K562 (cell line): ENCODE results near the gene SAMD4A.

Experiments
- ATF3 ChIP-seq, 2 experiments: fragments of 450-650 bp in 1 of 2; sonication (generic) in 1 of 2; formaldehyde crosslinking in 1 of 2; IDR thresholded peaks in 1 of 2; conservative IDR thresholded peaks in 1 of 2; 2 replicates each; pipeline versions ENCODE4 v1.6.1 to v1.8.1; 2016 to 2023; ENCODE audit warnings: mild to moderate bottlenecking in 2 of 2, moderate library complexity in 2 of 2, inconsistent platforms in 1 of 2, missing genetic modification reagents in 1 of 2
- ATF6 ChIP-seq: sonication (generic); formaldehyde crosslinking; IDR thresholded peaks from 2 replicates; pipeline ENCODE4 v1.4.0; 2020; ENCODE audit warnings: mild to moderate bottlenecking, missing genetic modification reagents
- CHAMP1 ChIP-seq: fragments of 450-650 bp; IDR thresholded peaks from 2 replicates; pipeline ENCODE4 v1.6.1; 2016; ENCODE audit warnings: mild to moderate bottlenecking
- CTCF ChIP-seq, 3 experiments: IDR thresholded peaks in 2 of 3; conservative IDR thresholded peaks in 1 of 3; 2 replicates each; pipeline ENCODE4 v1.5.1; 2011 to 2012; ENCODE audit warnings: low read length in 3 of 3, mild to moderate bottlenecking in 3 of 3, control low read depth in 2 of 3, improper control_type of control experiment in 1 of 3, inconsistent platforms in 1 of 3, low read depth in 1 of 3, mixed read lengths in 1 of 3, moderate library complexity in 1 of 3; ENCODE audit not compliant: insufficient read depth in 2 of 3
- FOSL1 ChIP-seq: fragments of 200-800 bp; sonication (Bioruptor generic); conservative IDR thresholded peaks from 2 replicates; pipeline ENCODE4 v1.6.1; 2016; ENCODE audit warnings: missing genetic modification characterization, missing compliant biosample characterization
- HOMEZ ChIP-seq: fragments of 250-450 bp; sonication (Bioruptor Pico); IDR thresholded peaks from 2 replicates; pipeline ENCODE4 v1.4.0; 2020; ENCODE audit warnings: mild to moderate bottlenecking, moderate library complexity
- JUN ChIP-seq, 2 experiments: sonication (generic) in 1 of 2; formaldehyde crosslinking in 1 of 2; IDR thresholded peaks; 2 replicates each; pipeline versions ENCODE4 v1.6.1 to v1.8.0; 2012 to 2022; ENCODE audit warnings: borderline replicate concordance in 2 of 2, mild to moderate bottlenecking in 2 of 2, improper control_type of control experiment in 1 of 2, low read depth in 1 of 2, low read length in 1 of 2, missing genetic modification reagents in 1 of 2
- MAX ChIP-seq: sonication (generic); formaldehyde crosslinking; IDR thresholded peaks from 2 replicates; pipeline ENCODE4 v1.9.0; 2022; ENCODE audit warnings: mild to moderate bottlenecking, missing genetic modification reagents
- POLR2AphosphoS5 ChIP-seq: IDR thresholded peaks from 2 replicates; pipeline ENCODE4 v1.6.1; 2011; ENCODE audit warnings: mild to moderate bottlenecking, low read depth, low read length, moderate library complexity; ENCODE audit not compliant: control insufficient read depth, insufficient read depth
- TAF1 ChIP-seq: IDR thresholded peaks from 2 replicates; pipeline ENCODE4 v1.6.1; 2011; ENCODE audit warnings: mild to moderate bottlenecking, low read length, moderate library complexity; ENCODE audit not compliant: insufficient read depth, control insufficient read depth, severe bottlenecking; ENCODE audit errors: extremely low read depth
- ZNF384 ChIP-seq: IDR thresholded peaks from 2 replicates; pipeline ENCODE4 v1.6.1; 2012; ENCODE audit warnings: low read depth, low read length, improper control_type of control experiment

- TF ChIP-seq POLR2AphosphoS5 (no peak), MAX (CRISPR knock-in tag) (no peak), CTCF (IDR thresholded peaks at IDR 0.05 in 2 of 3, conservative IDR thresholded peaks at IDR 0.05 in 1 of 3; ENCODE audit: insufficient read depth in 2 of 3, low read depth in 1 of 3, low read length in 3 of 3) (no peak), HOMEZ (CRISPR knock-in tag) (no peak), JUN (IDR thresholded peaks at IDR 0.05; ENCODE audit: borderline replicate concordance, low read depth, low read length) (no peak), JUN (CRISPR knock-in tag; IDR thresholded peaks at IDR 0.05; ENCODE audit: borderline replicate concordance) (no peak), TAF1 (no peak), ZNF384 (no peak), ATF6 (no peak), FOSL1 (tag) (no peak), ATF3 (IDR thresholded peaks at IDR 0.05) (no peak), ATF3 (CRISPR knock-in tag; conservative IDR thresholded peaks at IDR 0.05) (no peak), CHAMP1 (no peak)
These were observed 33.8 kb downstream of the SAMD4A start for GRCh38 chr14:54600717-54601109.
